ENCODE data around the gene NCS1.

DNA sequence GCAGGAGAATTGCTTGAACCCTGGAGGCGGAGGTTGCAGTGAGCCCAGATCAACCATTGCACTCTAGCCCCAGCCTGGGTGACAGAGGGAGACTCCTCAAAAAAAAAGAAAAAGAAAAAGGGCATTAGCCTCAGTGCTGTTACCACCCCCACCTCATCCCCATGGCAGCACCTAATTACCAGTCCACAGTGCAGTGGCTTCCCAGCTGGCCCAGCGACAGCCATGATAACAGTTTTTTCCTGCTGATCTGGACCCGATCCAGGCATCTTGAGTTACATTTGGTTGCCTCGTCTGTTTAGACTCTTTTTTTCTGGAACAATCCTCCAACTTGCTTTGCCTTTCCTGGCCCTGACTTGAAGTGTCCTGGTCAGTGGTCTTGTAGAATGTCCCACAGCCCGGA lies 24.4 kb downstream of the NCS1 start:
- TF ChIP-seq, protein P1, sequence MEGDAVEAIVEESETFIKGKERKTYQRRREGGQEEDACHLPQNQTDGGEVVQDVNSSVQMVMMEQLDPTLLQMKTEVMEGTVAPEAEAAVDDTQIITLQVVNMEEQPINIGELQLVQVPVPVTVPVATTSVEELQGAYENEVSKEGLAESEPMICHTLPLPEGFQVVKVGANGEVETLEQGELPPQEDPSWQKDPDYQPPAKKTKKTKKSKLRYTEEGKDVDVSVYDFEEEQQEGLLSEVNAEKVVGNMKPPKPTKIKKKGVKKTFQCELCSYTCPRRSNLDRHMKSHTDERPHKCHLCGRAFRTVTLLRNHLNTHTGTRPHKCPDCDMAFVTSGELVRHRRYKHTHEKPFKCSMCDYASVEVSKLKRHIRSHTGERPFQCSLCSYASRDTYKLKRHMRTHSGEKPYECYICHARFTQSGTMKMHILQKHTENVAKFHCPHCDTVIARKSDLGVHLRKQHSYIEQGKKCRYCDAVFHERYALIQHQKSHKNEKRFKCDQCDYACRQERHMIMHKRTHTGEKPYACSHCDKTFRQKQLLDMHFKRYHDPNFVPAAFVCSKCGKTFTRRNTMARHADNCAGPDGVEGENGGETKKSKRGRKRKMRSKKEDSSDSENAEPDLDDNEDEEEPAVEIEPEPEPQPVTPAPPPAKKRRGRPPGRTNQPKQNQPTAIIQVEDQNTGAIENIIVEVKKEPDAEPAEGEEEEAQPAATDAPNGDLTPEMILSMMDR (conservative IDR thresholded peaks at IDR 0.05 in 1 of 2, IDR thresholded peaks at IDR 0.05 in 1 of 2; ENCODE audit: low read depth in 1 of 2, low read length in 2 of 2): no peak
- no peak for TF ChIP-seq EZH2 (IDR thresholded peaks at IDR 0.05; ENCODE audit: low read length, missing control alignments)

Data from fibroblast of lung (primary cell).